HL-60/S4 (cell line): Measurements from ENCODE around the gene ZSCAN23.

ENCODE experiments used
- in situ Hi-C: fragments of 300-500 bp; cut with MboI; formaldehyde crosslinking; loops from 2 replicates; pipeline ENCODE4 v1.14.3; 2022; ENCODE audit warnings: low sequenced_read_pairs

ZSCAN23 gene

DNA sequence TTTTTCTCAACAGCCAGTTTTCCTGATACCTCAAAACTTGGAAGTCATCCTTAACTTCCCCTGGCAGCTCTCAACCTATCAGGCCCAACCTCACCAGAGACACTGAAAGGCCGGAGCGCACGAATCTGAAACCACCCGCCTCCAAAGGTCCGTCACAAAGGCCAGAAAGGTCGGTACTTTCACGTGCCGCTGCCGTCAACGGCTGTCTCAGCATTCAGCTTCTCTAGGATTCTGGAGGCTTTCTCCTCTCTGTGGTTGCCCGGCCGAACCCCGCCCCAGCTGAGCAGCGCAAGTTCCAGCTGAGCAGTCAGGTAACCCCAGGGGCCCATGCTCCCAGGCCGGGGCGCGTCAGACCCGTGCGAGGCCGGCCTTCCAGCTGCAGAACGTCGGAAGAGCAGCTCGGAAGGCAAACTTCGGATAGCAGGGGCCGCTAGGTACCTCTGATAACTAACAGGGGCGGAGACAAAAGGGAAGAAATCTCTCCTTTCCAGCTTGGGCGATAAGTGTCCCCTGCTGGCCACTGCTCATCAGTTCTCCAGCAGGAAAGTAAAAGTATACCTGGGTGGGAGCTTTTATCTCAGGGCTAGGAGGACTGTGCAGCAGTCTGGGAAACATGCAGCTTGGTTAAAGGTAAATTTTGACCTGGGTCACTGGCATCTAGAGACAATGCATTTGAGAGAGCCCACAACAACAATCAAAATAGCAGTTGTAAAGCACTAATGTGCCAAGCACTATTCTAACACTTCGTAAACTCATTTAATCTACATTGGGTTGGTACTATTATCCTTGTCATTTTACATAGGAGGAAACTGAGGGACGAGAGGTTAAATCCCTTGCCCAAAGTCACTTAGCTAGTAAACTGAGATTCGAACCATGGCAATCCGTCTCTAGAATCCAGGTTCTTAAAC lies 59.8 kb downstream of the ZSCAN23 start:
- in situ Hi-C loops: no loop called here
